NCI-H526 (cell line): ENCODE data around the gene SCLT1.

Source experiments
- DNase-seq, 2 experiments: peaks; one replicate each; lab custom pipeline; 2025; lab: John Stamatoyannopoulos, UW

SCLT1 gene

DNA sequence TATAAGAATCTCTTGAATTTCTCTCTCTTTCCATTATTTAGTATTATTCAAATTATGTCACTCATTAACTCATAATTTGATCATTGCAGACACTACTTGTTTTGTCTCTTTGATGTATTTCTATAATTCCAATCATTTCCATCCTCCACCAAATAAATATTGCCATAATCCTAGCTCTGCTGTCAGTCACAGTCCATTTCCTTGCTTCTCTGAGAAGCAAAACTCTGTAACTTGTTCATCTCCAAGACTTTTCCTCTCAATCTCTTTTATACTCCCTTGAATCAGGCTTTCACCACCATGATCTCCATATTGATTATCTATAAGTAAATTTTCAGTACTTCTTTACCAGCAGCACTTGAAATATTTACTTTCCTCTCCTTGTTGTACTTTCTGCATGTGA lies 135.9 kb downstream of the SCLT1 start:
- no peak for DNase-seq

DNA sequence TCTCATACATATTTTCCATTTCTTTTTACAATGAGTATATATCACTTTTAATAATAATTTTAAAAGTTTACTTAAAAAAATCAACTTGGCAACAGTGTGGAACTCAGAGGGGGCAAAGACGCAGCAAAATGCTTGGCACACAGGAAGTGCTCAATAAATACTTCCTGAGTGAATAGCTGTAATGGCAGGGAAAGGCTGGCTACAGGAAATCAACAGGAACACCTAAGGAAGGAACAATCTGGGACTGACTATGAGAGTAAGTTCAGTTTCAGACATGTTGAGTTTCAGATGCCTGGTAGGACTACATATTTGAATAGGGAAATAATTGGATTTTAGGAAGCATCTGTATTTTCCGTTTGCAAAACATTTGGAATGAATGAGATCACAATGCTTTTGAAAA lies 137.6 kb downstream of the SCLT1 start:
- peak; percentile 32 to 35 for DNase-seq

DNA sequence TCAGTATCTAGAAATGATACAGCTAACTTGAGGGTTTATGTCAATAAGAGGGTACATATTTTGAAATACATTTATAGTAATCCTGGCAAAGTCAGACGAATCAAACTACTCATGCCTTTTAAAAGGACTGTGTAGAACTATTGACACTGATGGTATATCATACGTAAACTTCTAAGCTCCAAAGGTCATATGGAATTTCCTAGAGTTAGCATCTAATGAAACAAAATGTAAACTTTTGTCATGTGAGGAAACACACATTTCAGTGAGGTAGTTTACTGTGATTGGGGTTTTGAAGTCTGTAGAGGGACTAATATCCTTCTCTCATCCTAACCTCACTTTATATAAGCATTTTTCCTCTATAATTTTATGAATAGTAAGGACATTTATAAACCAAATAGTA lies 138.4 kb downstream of the SCLT1 start:
- DNase-seq, result no peak

- no peak for DNase-seq
Observed at GRCh38 chr4:128951316-128951715, 142.0 kb downstream of the SCLT1 start.

GRCh38 chr4:128950796-128951195 lies 142.5 kb downstream of the SCLT1 start:
- DNase-seq, result no peak

DNA sequence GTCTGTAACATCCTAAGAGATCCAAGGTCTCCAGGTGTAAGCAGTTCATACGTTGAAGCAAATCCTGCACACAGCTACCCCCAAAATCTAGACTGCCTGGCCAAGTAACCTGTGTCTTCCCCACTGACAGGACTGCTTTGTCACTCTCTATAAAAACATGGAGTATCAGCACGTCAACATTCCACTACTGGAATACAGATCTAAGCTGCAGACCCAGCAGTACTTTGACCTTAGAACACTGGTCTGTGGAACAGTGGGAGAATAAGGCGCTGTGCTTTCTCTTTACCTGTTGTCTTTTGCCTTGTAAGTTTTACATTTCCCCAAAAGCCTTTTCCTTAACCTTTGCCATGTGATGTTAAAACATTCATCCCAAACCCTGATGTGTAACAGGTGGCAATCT lies 146.4 kb downstream of the SCLT1 start:
- no peak for DNase-seq

DNA sequence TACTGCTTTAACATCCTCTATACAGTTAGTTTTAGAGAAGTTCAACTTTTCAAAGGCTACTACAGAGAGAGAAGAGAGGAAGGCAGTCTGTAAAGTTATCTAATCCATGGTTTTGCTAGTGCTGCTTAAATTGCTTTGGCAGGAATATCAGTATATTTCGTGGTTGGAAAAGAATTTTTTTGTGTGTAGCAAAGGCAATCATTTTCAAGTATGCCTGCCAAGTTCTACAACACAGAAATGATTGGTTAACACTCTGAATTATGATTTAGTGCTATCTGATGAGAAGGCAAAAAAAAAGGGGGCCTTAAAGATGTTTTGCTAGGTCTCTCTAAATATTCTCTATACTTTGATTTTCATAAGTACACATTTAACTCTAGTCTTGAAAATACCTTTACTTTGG lies 150.7 kb downstream of the SCLT1 start:
- no peak for DNase-seq

DNA sequence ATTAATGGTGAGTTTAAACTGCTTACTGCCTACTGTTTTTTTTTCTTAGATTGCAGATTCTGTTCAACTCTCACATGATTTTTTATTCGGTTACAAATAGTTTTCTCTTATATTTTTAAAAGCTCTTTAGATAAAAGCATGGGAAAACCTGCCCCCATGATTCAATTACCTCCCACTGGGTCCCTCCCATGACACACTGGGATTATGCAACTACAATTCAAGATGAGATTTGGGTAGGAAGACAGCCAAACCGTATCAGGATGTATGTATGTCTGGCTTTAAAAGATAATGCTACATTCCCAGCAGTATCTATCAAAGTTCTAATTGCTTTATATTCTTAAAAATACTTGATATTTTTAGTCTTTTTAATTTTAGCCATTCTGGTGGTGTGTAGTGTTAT lies 152.4 kb downstream of the SCLT1 start:
- DNase-seq, result no peak

- no peak for DNase-seq
Observed at GRCh38 chr4:128930051-128930450, 163.3 kb downstream of the SCLT1 start.

GRCh38 chr4:128924951-128925350 lies 168.4 kb downstream of the SCLT1 start:
- no peak for DNase-seq

GRCh38 chr4:128921954-128922353 lies 171.4 kb downstream of the SCLT1 start:
- no peak for DNase-seq

GRCh38 chr4:128917781-128918180 lies 175.6 kb downstream of the SCLT1 start:
- DNase-seq, result no peak

DNA sequence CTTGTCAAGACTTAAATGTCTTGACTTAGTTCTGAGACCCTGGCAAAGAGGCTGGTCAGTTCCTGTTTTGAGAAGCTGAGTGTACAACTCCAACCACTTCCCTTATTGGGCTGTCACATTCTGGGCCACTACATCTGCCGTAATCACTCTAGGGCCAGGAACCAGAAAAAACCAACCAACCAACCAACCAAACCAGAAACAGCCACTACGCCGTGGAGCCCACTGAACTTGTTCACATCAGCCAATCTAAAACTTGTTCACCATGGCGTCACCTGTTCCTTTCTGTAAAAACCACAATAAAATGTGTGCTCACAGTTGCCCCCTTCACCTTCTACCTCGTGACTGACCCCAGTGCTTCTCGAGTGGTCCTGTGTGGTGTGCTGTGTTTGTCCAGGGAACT lies 176.5 kb downstream of the SCLT1 start:
- DNase-seq, result no peak

GRCh38 chr4:128915544-128915943 lies 177.8 kb downstream of the SCLT1 start:
- DNase-seq, result no peak

GRCh38 chr4:128913228-128913627 lies 180.1 kb downstream of the SCLT1 start:
- no peak for DNase-seq

GRCh38 chr4:128908735-128909134 lies 184.6 kb downstream of the SCLT1 start:
- no peak for DNase-seq

- no peak for DNase-seq
Observed at GRCh38 chr4:128907981-128908380, 185.4 kb downstream of the SCLT1 start.

GRCh38 chr4:128906581-128906980 lies 186.8 kb downstream of the SCLT1 start:
- DNase-seq, result no peak

DNA sequence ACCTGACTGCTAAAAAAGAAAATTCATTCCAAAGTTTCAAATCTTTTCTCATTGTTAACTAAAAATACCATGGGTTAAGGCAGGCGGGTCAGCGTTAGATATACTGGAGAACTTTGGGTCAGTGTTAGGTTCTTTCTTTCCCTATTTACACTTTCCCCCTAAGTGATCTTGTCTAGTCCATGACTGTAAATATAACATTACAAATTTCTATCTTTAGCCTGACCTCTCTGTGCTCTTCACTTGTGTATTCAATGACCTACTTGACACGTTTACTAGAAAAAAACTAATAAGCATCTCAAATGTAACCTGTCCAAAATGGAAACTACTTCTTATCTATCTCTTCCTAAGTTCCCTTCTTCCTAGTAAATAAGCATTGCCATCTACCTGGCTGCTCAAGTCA lies 188.5 kb downstream of the SCLT1 start:
- no peak for DNase-seq

DNA sequence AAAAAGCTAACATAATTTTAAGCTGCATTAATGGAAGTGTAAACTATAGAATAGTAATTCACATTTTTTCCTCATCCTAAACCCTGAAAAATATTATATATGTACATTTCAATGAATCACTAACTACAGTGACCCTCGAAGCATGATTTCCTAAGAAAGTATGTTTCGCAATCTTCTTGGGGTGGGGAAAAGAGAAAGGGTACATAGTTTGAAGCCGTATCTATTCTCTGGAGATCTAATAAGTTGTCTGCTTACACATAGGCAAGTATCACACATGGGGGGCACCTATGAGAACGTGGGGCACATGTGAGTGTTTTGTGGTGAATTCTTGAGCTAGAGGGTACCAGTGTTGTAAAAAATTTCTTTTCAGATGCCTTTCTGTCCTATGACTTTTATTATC lies 212.7 kb downstream of the SCLT1 start:
- DNase-seq, result no peak

DNA sequence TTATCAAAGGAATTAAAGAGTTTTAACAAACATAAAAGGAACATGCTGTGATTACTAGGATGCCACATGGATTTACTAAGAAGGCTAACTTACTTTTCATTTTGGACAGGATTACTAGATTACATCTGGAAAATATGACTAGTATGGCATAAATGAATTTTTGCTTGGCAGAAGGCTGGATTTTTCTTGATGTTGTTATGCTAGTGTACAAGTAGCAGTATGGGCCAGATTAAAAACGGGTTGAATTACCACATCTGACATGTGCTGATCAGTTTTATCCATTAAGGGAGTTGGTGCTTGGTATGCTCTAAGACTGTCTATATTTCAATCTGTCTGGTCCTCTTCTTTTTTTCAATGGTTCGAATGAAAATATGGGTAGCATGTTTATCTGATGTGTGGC lies 213.4 kb downstream of the SCLT1 start:
- DNase-seq, result no peak

DNA sequence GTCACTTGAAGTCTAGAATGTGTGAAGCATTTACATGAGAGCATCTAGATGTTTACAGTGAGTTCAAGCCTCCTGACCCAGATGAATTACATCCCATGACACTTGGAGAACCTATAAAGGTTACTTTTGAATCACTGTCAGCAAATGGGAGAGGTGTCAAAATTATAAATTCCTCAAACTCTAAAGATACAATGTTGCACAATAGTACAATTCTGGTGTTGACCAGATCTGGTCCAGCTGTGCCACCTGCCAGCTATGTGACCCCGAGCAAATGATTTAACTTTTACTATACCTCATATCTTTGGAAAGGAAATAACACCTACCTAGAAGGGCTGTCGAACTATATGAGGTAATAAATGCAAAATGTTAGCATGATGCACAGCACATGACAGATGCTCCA lies 214.1 kb downstream of the SCLT1 start:
- no peak for DNase-seq

DNA sequence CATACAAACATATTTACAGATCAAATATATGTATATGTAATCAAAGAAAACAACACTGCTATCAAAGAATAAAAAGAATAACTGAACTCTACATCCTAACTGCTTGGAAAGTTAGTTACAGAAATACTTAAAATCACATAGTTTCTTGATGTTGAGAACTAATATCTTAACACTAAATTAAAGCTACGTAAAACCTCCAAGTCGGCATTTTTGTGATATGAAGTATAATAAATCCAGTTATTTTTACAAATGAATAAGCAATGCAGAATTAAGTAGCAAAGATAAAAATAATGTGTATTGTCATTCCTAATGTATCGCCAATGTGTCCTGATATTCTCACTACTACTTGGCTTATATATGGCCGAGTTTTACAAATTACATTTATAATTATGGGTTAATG lies 215.4 kb downstream of the SCLT1 start:
- DNase-seq, result no peak

DNA sequence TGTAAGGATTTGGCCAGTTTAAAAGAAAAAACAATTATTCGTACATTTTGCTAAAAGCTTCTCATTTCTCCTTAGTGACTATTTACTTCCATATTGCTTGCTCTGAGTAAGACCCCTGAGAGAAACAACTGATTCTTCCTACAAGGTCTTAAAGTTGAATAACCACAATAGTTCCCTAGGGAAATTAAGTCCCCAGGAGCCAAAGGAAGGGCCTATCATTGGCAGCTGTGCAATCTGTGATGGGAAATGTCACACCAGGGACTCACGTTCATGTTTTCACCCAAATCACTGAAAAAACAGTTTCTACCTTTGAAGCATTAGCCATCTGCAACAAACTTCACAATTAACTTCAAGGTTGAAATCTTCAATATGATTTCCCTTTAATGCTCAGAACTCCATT lies 217.1 kb downstream of the SCLT1 start:
- no peak for DNase-seq

DNA sequence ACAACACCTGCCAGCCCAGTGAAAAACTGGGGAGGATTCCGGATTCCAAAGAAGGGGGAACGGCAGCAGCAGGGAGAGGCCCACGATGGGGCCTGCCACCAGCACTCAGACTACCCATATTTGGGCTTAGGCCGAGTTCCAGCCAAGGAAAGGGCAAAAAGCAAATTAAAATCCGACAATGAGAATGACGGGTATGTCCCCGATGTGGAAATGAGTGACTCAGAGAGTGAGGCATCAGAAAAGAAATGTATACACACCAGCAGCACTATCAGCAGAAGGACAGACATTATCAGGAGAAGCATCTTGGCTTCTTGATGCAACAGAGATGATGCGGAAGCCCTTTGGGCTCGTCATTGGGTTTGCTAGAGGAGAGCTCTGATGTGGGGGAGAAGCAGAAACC lies 221.4 kb downstream of the SCLT1 start:
- no peak for DNase-seq
